Psoas muscle (tissue), 8 donors: ENCODE data around the gene LRRC56. TPM values are rescaled to one million over a fixed set of nuclear protein-coding genes. Genes with fewer than 3 reads are reported as not detected.

Experiments
- ATAC-seq, 4 donors: fragments of 200-7000 bp; cut with Tn5 transposase; one replicate each; pipeline ENCODE4 v1.9.1; 2020; ENCODE audit warnings: moderate library complexity in 3 of 4, mild to moderate bottlenecking in 2 of 4
- DNase-seq, 2 donors: peaks; one replicate each; pipeline ENCODE4 v3.0.0-alpha.2; 2020
- H3K27ac ChIP-seq: fragments of 200-600 bp; one replicate; pipeline ENCODE4 v1.8.0; 2022
- H3K27me3 ChIP-seq, 3 donors: fragments of 200-600 bp in 1 of 3; one replicate each; pipeline versions ENCODE4 v1.6.1 to v1.8.0; 2013 to 2022; ENCODE audit warnings: low read length in 2 of 3, mild to moderate bottlenecking in 2 of 3, moderate library complexity in 1 of 3; ENCODE audit not compliant: insufficient read depth in 3 of 3
- H3K36me3 ChIP-seq, 2 donors: fragments of 200-600 bp in 1 of 2; one replicate each; pipeline versions ENCODE4 v1.6.1 to v1.8.0; 2013 to 2022; ENCODE audit warnings: low read depth in 1 of 2, mild to moderate bottlenecking in 1 of 2, moderate library complexity in 1 of 2; ENCODE audit not compliant: insufficient read depth in 1 of 2
- H3K4me1 ChIP-seq: fragments of 200-600 bp; one replicate; pipeline ENCODE4 v1.8.0; 2022
- H3K4me3 ChIP-seq: fragments of 200-600 bp; one replicate; pipeline ENCODE4 v1.8.0; 2022; ENCODE audit warnings: mild to moderate bottlenecking
- H3K9me3 ChIP-seq: fragments of 200-600 bp; one replicate; pipeline ENCODE4 v1.8.0; 2022
- WGBS, 3 donors: extraction: QIAGEN DNeasy Blood & Tissue Kit; methylation state at CpG; one replicate each; pipeline versions ENCODE4 v1.1.6 to v1.1.7; 2013; 5-methylcytosine and 5-hydroxymethylcytosine counted together
- intact Hi-C, 2 donors: fragments of 100-400 bp; cut with DNase I; formaldehyde crosslinking; loops; one replicate each; pipeline versions ENCODE4 v1.11.0 to v1.14.2; 2022
- polyA plus RNA-seq, 3 donors: library from polyadenylated mRNA; stranded (reverse); fragments of 200-250 nt; gene quantifications; one replicate each; pipeline ENCODE4 v1.2.3, GENCODE V29; 2013
- total RNA-seq, 4 donors: library from RNA; stranded (reverse); fragmentation: NEBNext Ultra II Directional in 2 of 4; extraction: Animal tissue kit (Norgen Biotek cat#: 25700) in 2 of 4; gene quantifications; one replicate each; pipeline versions ENCODE4 v1.2.1 to v1.2.4, GENCODE V29; 2021 to 2023
- TF ChIP-seq, protein P1 (sequence below): fragments of 200-600 bp; IDR thresholded peaks from one replicate; pipeline ENCODE4 v1.8.0; 2022; ENCODE audit warnings: antibody characterized with exemption
- donor health status: healthy with polysubstance abuse.
- donor health status: DM: no; HTN: no; CAD: no; lungs with moderate emphysema.
- donor health status: Bipolar disorder and iron deficiency.
- donor health status: healthy.
- donor health status: DM: yes; HTN: yes; CAD: no.
- donor health status: DM: no; HTN: no; CAD: no.
- donor health status: DM: no; HTN: no; CAD: no.
- donor health status: DM: yes; HTN: yes; CAD: no.

Gene LRRC56
- total and polyA plus RNA-seq, 7 donors = 0.30 to 0.84 (median 0.54) TPM; not detected in 1

DNA sequence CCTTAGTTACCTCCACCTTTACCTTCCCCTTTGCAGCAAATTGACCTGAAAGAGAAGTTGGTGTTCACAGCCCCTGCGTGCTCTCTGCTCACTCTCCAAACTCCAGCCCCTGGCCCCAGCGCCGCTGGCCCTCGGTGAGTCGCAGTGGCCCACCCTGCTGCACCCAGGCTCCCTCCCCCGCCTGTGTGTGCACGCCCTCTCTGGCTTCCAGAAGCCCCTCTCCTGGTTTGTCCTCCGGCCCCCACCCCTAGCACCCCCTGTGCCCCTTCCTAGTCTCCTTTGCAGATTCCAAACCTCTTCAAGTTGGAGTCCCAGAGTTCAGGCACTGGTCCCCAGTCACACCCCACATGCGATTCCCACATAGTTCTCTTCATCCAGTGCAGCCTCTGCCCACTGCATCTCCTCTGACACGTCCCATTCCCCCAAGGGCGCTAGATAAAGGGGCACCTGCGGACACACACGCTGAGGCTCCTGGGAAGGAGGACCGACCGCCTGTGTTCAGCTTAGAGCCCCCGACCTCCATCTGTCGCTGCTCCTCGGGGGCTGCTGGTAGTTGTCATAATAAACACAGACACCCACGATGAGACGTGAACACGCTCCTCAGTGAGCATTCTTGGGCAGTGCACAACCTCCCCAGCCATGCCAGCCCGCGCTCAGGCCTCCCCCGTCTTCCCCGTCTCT, 37.4 kb downstream of the LRRC56 start:
- peak in 1 of 4 donors; percentile 0 for ATAC-seq
- intact Hi-C loops = loop anchor here (5.0 to 10.0 kb wide), 2 partner anchors 53 to 120 kb away; partner anchors contain the start of genes DEAF1 (in 1 of the 2), SCT (in 1 of the 2) and TMEM80 (in 1 of the 2)

DNA sequence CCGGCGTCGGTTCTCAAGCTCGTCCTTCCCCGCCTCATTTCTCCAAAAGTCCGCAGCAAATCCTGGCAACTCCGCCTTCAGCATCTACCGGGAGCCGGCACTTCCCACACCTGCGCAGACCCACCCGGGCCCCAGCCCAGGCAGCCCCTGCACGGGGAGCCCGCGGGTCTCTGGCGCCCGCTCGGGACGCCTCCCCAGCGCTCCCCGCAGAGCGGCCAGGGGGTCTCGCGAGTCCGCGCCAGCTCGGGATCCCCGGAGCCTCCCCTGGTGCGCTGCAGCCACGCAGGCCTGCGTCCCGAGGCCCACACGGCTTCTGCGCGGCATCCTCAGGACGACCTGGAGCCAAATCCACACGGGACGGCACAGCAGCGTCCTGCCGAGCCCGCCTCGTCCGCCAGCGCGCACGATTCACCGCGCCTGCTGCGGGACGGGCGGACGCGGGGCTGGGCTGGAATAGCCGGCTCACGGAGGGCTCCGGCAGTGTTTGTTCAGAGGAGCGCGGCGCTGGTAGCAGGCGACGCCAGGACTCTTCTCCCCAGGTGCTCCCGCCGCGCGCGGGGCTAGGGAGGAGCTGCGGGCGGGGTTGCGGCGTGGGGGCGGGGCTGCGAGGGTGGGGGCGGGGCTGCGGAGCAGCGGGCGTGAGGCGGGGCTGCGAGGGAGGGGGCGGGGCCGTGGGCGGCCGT, 38.1 kb downstream of the LRRC56 start:
- Histone ChIP-seq H3K4me3 (peak overlapping the region; percentile 80), H3K27ac (peak overlapping the region; percentile 71), H3K4me1 (peaks cover 42% of the 10 kb centered on the region), H3K9me3 (no peaks in the 10 kb centered on the region), H3K27me3 (no peaks in the 10 kb centered on the region), H3K36me3 (no peaks in the 10 kb centered on the region)
- intact Hi-C loops = loop anchor here (5.0 to 10.0 kb wide), 2 partner anchors 52 to 119 kb away; partner anchors contain the start of genes DEAF1 (in 1 of the 2), SCT (in 1 of the 2) and TMEM80 (in 1 of the 2)
- 1 to 3% (median 1%) methylated on average over 32 to 81 of the region's 81 CpGs for WGBS, 3 donors
- DNase-seq (no peak), ATAC-seq (peak in 3 of 4 donors; percentile 1 to 70 (median 7))
- TF ChIP-seq, protein P1, sequence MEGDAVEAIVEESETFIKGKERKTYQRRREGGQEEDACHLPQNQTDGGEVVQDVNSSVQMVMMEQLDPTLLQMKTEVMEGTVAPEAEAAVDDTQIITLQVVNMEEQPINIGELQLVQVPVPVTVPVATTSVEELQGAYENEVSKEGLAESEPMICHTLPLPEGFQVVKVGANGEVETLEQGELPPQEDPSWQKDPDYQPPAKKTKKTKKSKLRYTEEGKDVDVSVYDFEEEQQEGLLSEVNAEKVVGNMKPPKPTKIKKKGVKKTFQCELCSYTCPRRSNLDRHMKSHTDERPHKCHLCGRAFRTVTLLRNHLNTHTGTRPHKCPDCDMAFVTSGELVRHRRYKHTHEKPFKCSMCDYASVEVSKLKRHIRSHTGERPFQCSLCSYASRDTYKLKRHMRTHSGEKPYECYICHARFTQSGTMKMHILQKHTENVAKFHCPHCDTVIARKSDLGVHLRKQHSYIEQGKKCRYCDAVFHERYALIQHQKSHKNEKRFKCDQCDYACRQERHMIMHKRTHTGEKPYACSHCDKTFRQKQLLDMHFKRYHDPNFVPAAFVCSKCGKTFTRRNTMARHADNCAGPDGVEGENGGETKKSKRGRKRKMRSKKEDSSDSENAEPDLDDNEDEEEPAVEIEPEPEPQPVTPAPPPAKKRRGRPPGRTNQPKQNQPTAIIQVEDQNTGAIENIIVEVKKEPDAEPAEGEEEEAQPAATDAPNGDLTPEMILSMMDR = no peak

More for the DNA sequence above, 37.4 kb downstream of the LRRC56 start:
- no peak for DNase-seq
- peak overlapping the region; percentile 80 for H3K4me3 ChIP-seq
- no peaks in the 10 kb centered on the region for H3K36me3 ChIP-seq
- no peaks in the 10 kb centered on the region for H3K9me3 ChIP-seq
- no peaks in the 10 kb centered on the region for H3K27me3 ChIP-seq
- peaks cover 35% of the 10 kb centered on the region for H3K4me1 ChIP-seq
- H3K27ac ChIP-seq = no peak overlapping the region
- TF ChIP-seq, protein P1 = no peak
- WGBS, 3 donors = 35 to 45% (median 39%) methylated on average over 23 to 25 of the region's 25 CpGs

DNA sequence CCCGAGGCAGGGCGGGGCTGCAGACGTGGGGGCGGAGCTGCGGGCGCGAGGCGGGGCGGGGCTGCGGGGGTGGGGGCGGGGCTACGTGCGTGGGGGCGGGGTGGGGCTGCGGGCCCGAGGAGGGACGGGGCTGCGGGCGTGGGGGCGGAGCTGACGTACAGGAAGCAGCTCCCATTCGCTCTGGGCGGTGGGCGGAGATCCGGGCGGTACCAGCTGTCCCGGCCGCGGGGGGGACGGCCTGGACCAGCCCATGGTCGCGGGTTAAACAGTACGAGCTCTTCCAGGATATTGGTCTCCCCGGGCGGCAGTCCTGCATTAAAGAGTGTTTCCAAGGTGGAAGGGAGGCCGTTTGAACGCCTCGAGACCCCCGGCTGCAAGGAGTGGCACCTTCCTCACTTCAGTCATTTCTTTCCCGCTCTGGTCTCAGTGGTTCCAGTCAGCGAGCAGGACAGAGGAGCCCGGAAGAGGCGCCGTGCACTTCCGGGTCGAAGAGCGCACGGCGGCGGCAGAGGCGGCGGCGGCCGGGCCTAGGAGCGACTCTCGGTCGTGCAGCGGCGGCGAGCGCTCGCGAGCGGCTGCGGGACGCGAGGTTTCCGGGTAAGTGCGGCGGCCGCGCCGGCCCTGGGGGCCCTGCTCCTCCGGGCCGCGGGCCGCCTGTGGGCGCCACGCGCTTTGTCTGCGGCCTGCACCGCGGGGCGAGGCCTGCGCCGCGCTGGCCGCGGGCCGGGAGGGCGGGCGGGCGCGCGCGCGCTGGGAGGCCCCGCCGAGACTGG, 38.9 kb downstream of the LRRC56 start, which contains the start of gene PHRF1:
Gene PHRF1 (plus strand): TSS at position 475 of the 773 bp plus-strand sequence. CDS start 5,043 bp downstream, outside the sequence.
- ATAC-seq (peak; percentile 92 to 95 (median 93)), DNase-seq (peak; percentile 96 to 99)
- Histone ChIP-seq H3K4me1 (peaks cover 47% of the 10 kb centered on the region), H3K9me3 (no peaks in the 10 kb centered on the region), H3K4me3 (peak within 1 kb of the TSS; percentile 98), H3K27me3 (no peaks in the 10 kb centered on the region), H3K27ac (peak within 1 kb of the TSS; percentile 97), H3K36me3 (peaks cover 0 to under 1% of the 10 kb centered on the region in 2 donors)
- TF ChIP-seq, protein P1 = no peak
- WGBS, 3 donors = 0 to 1% (median 0%) methylated on average over 30 to 94 of the region's 99 CpGs
- intact Hi-C loops = loop anchor here (2.0 to 10.0 kb wide), 3 partner anchors 35 to 119 kb away; partner anchors contain the start of genes DEAF1 (in 1 of the 2), SCT (in 1 of the 2) and TMEM80 (in 1 of the 2)

DNA sequence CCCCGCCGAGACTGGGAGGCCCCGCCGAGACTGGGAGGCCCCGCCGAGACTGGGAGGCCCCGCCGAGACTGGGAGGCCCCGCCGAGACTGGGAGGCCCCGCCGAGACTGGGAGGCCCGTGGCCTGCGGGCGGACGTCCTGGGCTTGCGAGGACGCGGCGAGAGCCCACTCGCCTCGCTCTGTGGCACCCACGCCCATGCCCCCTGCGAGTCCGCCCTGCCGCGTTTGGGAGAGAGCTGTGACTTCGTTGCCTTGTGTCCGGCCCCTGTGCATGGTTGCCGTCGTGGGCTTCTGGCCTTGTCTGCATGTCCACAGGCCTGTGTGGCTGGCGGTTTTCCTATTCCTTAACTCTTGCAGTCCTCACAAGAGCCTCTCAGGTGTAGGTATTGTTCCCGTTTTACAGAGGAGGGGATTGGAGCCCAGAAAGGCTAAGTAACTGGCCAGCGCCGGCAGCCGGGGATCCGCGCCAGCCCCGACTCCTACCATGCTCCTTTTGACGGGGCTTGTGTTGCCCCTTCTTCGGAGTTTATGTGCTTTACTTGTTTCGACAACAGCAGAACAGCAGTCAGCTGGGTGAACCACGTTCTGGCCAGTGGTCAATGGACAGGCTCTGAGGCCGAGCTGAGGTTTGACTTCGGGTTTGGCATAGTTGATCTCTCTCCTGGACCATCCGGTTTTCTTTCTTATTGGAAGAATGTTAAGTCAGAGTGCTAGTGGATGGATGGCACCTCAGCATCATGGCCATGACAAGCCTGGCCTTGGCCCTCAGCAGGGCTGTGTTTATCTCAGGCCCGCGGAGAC, 39.7 kb downstream of the LRRC56 start:
- intact Hi-C loops = loop anchor here (2.0 to 10.0 kb wide), 3 partner anchors 34 to 118 kb away; partner anchors contain the start of genes DEAF1 (in 1 of the 2), SCT (in 1 of the 2) and TMEM80 (in 1 of the 2)
- Histone ChIP-seq H3K27me3 (no peaks in the 10 kb centered on the region), H3K4me3 (peak overlapping the region; percentile 98), H3K27ac (peak overlapping the region; percentile 97), H3K36me3 (peaks cover 0 to 9% of the 10 kb centered on the region in 2 donors), H3K4me1 (peaks cover 47% of the 10 kb centered on the region), H3K9me3 (no peaks in the 10 kb centered on the region)
- no peak for DNase-seq
- TF ChIP-seq, protein P1 = no peak
- no peak for ATAC-seq
- WGBS, 3 donors = 4 to 7% (median 5%) methylated on average over 23 to 44 of the region's 48 CpGs
